KG1 (cell line): Measurements from ENCODE around the gene EVPL.
"Not testable (repeated sequence)": the region's sequence is repeated elsewhere in the genome, so short reads cannot be mapped to it uniquely, and the experiment has no call there.

Experiments used
- DNase-seq: peaks from one replicate; lab custom pipeline; 2025; lab: John Stamatoyannopoulos, UW

EVPL gene

DNA sequence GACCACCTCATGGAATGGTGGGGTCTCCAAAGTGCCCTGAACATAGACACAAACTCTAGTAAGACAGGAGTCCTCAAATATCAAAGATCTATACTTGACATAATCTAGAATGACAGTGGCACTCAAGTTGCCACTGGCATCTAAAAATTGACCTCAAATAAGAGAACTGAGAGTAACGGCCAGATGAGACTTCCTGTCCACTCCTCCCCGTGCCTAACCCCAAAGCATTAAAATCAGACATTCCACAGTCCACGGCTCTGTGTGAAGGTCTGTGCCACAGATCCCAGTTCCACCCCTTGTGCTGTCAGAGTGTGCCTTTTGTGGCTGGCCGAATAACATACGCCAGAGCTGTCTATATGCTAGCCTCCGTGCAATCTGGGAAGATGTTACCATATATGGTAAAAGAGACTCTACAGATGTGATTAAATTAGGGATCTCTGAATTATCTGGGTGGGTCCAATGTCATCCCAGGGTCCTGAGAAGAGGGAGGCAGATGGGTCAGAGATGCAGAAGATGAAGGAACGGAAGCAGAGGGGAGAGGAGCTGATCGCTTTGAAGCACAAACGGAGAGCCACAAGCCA, 21.0 kb upstream of the EVPL start:
- DNase-seq, result no peak

DNA sequence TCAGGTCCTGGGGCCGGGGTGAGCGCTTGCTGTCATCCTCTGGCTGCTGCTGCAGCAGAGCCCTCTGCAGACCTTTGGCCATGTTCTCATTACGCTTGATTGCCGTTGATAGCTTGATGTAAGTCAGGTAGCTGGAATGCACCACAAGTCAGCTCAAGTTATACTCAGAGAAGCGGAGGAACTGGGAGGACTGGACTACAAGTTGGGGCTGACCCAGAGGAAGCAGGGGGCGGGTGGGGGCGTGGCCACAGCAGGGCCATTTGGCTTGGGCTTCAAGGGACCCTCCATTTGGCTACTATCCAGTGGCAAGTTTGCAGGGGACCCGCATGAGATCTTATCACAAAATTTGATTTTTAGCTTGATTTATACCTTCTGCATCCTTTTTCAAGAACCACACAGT, 19.0 kb upstream of the EVPL start:
- no peak for DNase-seq

DNA sequence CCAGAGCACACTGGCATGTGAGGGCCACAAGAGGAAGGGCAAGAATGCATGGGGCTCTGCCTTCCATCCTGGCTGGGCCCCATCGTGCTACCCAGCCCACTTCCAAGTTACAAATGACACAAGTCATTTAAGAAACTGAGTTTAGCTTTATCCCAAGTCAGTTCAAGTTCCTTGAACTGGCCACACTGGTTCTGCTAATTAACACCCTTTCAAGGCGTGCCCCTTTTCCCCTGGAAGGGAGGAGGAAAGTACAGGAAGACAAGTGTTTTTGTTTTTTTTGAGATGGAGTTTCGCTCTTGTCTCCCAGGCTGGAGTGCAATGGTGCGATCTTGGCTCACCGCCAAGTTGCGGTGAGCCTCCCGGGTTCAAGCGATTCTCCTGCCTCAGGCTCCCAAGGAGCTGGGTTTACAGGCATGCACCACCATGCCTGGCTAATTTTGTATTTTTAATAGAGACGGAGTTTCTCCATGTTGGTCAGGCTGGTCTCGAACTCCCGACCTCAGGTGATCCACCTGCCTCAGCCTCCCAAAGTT, 17.4 kb upstream of the EVPL start:
- DNase-seq, result not testable (repeated sequence)

DNA sequence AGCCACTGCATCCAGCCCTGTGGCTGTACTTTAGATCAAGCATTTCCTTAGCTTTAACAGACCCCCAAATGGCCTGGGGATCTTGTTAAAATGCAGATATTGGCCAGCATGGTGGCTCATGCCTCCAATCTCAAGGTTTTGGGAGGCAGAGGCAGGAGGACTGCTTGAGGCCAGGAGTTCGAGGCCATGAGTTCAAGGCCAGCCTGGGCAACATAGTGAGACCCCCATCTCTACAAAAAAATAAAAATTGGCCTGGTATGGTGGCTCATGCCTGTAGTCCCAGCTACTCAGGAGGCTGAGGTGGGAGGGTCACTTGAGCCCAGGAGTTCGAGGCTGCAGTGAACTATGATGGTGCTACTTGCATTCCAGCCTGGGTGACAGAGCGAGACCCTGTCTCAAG, 15.8 kb upstream of the EVPL start:
- not testable (repeated sequence) for DNase-seq

DNA sequence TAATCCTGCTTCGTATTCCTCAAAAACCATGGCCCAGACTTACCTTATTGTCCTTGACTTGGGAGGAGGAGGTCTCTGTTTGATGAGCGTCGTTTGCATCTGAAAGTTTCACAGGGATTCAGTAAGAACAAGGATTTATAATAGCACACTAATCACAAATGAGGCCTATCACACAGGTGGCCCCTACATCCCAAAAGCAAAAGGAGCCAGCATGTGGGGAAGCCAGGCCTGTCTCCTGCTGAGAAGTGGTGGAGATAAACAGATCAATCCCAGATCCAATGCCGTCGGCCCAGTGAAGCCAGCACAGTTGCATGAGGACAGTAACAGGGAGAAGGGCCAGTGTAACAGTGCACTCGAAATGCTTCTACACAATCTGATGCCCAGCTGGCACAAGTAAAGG, 13.3 kb upstream of the EVPL start:
- DNase-seq, result no peak

DNA sequence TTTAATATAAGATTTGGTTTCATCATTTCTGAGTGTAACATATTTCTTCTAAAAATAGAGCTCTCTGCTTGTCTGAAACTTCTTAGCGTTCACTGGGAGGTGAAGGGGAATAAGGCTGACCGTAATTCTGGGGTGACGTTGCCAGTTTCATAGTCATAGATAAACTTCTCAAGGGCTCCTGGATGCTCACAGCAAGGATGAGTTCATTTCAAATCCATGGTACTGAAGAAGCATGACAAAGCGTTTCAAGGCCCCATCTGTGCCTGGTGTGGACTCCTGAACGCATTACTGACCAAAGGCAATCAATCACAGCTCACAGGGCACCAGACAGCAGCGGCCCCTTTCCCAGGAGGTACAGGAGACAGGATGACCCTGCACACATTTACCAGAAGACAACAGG, 12.0 kb upstream of the EVPL start:
- DNase-seq, result no peak

DNA sequence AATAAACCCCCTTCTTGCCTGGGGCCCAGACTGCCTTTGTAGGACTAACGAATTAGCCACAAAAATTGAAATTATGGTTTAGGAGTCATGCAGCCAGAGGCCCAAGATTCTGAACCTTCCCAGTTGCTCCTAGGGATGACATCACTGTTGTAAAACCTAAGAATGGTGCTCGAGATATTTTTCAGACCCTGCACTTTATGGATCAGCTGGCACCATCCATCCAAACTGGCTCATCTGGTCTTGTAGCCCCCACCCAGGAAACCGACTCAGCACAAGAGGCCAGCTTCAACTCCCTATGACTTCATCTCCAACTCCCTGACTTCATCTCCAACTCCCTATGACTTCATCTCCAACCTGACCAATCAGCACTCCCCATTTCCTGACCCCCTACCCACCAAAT, 10.9 kb upstream of the EVPL start:
- no peak for DNase-seq

DNA sequence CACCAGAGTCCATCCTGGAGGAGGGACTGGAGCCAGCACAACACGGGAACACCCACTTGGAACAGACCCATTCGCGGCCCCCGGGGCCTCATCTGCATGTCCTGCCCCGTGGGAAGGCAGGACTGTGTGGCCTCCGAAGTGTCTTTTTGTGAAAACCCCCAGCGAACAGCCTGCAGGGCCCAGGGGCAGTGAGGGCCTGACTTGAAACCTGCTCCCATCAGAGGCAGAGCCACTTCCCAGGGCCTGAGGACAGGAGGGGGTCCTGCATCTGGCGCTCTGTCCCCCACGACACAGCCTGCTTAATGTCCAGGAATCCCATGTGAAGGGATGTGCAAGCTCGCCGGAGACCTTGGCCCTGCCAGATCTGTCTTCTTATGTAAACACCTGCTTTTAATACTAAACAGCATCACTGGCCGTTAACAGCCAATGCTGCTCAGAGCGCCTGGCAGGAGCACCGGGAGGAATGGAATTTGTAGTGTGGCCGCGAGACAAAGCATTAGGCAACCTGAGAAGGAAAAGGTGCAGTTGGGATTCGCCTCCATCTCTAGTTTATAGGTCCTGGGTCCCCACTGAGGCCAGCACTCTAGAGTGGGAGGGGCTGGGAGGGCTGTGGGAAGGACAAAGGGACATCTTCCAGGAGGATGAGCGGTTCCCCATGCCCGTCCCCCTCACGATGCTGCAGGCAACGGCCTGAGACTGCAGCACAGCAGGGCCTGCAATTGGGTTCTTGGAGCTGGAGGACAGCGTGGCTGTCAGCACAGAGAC, 9.6 kb upstream of the EVPL start:
- no peak for DNase-seq

DNA sequence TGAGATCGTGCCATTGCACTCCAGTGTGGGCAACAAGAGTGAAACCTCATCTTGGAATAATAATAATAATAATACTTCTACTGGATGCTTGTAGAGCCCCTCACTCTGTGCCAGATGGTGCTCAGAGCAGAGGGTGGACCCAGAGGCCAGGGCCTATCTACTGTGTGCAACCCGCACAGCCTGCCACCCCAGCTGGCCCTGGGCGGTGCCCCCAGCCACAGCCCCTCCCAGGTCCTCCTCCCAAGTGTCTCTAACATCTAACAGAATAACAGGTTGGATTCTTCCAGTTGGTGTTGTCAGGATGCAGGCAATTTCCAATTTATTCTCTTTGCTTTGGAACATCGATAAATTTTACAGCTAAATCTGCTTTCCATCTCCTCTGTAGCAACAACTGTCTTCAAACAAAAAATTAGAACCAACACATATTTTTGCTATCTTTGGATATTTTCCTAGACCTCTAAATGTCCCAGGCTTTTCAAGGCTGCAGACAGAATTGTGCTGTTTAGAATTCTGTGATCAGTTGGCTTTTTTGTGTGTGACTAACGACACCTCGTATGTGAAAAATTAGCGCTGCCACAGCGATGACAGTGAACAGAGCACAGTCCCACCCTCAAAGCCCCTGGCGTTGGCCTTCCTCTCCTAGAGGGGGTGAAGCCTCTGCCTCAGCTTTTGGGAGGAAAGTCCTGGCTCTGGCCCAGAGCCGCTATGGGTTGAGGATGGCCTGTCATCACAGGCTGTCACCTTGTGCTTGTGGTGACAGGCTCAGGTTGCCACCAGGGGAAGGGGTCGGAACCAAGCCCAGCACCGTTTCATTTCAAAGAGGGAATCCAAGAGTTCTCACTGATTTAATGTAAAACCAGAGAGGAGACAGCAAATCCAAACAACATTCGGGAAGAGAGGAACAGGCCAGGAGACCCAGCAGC, 7.6 kb upstream of the EVPL start:
- DNase-seq, result no peak

DNA sequence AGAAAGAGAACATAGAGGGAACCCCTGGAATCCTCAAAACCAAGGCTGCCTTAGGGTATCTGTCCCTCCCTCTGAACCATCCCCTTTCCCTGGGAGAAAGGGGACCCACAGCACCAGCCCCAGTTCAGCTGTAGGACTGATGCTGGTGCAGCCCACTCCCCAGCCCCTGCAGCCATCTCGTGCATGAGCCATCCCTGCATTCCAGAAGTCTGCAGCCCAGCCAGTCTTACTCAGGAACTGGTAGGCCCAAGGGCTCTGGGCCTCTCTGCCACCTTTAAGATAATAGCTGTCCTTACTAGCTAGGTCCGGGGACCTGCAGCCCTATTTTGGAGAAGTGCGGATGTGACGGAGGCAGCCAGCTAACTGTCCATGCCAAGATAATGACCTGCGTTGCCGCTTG, 6.0 kb upstream of the EVPL start:
- DNase-seq, result no peak

DNA sequence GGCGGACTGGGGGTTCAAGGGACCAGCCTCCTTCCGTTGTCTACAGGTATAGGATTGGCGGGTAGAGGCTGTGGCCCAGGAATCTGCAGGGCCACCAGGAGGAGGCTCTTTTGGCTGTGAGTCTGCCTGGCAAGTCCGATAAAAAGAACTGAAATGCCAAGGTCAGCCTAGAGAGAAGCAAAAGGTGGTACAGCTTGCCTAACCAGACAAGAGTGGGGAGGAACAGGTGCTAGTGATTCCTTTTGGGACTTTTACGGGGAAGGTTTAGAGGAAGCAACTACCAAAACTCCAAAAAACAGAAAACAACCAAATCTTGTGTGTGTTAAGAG, 5.6 kb upstream of the EVPL start:
- DNase-seq, result no peak

DNA sequence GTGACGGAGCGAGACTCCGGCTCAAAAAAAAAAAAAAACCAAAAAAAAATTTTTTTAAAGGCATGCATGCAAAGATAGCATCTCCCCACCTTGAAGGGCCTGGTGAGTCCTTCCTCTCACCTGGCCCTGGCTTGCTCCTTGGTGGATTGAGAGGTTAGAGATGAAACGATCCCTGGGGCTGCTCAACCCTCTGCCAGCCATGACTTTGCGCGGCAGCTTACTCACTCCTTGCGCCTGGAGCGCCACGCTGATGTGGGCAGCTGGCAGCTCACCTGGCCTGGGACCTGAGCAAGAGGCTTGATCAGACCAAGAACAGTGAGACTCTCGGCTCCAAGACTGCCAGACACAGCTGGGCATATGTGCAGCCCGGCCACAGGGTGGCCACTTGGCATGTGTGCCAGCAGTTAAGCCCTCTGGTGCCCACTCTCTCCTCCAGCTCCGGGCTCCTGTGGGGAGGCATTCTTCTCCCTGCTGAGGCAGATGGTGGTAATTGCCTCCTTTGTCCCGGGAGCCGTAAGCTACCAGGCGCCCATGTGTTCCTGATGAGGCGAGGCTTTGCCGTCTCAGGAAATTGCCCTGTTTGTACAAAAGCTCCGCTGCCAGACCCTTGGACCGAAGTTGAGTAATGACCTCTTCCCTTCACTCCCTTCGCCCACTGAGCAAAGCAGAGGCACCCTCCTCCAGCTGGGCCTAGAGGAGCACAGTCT, 5.1 kb upstream of the EVPL start:
- DNase-seq, result no peak

DNA sequence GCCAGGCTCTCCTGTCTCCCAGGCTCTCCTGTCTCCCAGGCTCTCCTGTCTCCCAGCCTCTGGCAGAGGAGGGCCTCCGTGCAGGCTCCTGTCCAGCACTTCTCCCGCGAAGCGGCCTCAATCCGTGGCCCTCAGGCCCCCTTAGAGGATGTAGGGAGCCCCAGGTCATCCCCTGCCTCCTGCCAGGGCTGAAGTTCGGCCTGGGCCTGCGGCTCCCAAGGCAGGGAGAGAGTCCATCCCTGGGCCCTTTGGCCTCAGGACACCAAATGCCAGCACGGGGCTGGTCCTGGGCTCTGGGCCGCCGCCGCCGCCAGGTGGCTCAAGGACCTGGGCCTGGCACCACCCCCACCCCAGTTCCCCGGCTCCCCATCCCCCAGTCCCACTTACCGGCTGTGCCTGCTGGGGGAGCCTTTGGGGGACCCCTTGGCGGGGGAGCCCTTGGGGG, 370 bp downstream of the EVPL start:
- DNase-seq, result no peak

DNA sequence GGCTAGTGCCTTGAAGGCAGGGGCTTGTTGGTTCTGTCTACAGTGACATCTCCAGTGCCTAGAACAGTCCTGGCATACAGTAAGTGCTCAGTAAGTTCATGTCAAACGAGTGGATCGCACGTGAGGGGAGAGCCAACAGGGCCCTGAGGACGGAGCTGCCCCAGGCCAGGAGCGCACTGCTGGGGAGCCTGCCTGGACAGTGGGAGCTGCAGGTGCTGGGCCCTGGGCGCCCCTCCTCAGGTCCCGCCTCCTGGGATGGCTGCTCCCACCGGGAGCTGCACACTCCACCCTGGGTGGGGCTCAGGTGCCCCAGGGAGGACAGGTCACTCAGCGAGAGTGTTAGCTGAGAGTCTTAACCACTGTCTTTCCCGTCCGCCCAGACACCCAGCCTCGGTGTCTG, 1.8 kb downstream of the EVPL start:
- no peak for DNase-seq

DNA sequence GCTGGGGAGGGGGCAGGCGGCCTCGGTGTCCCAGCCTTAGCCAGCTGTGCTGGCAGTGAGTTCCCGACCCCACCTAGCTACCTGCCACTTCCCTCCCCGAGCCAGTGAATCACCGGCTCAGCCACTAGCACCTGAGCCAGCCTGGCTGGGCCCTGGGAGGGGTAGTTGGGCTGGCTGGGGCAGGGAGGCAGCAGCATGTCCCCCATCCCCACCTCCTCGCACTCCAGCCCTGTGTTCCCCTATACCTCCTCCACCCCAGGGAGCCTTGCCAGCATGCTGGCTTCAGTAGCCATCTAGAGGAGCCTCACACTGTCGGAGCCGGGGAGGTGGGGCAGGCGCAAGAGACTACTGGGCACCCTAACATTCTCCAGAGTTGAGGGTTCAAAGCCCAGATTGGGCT, 2.8 kb downstream of the EVPL start:
- DNase-seq, result no peak

DNA sequence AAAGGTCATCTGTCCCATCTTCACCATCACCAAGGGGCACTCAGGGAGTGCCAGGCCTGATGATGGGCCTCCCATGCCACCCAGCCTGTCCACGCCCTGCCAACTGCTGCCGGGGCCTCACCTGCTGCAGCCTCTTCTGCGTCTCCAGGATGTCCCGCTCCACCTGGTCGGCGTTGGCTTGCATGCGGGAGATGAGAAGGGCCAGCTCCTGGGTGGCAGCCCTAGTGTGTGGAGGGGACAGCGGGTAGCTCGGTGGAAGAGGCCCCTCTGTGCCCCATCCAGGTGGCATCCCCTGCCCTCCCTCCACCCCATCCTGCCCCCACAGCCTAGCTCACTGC, 3.2 kb downstream of the EVPL start:
- DNase-seq, result no peak

DNA sequence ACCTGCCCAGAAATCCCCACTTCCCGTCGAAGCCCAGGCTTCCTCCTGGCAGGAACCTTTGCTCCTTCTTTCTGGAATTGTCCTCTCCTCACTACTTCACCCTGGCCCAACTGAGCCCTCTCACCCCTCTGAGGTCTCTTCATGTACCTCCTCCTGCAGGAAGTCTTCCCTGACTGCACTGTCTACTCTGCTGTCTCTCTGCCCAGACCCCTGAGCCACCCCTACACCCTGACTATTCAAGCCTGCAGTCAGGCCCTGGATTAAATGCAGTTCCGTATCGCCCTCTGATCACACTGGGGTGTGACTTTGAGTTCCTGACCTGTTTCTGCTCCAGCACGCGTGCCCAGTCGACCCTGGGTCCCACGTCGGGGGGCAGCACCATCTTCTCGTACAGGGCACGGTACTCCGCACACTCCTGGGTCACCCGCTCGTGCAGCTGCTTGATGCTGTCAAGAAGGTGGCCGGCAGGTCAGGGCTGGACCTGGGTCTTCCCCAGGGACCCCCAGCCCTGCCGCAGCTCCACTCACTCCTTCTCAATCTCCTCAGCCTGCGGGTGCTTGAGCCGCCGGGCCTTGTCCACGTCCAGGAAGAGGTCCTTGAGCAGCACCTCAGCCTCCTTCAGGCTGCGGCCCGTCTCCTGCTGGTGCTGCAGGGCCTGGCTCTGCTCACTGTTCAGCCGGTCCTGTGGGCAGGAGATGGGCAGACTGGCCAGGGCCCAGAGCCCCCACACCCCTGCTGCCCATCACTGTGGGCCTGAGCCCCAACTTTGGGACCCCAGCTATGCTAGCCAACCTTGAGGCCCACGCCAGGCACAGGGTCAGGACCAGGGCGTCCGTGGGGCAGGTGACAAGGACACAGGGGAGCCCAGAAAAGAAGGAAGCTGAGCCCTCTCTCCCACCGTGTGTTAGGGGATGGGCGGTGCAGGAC, 3.9 kb downstream of the EVPL start:
- no peak for DNase-seq

DNA sequence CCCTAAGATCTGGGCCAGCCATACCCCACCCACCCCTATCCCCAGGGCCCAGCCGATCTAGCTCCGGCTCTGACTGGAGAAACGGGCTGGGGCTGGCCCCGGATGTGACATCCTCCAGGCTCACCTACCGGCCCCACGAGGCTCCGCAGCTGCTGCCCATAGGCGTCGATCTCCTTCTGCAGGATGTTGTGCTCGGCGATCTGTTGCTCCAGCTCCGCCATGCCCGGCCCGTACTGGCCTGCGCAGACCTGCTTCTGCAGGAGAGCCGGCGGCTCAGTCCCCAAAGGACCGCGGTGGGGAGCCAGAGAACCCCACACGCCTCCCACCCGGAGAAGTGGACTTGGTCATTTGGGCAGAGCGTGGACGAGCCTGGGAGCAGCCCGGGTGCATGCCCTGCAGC, 4.8 kb downstream of the EVPL start:
- no peak for DNase-seq

DNA sequence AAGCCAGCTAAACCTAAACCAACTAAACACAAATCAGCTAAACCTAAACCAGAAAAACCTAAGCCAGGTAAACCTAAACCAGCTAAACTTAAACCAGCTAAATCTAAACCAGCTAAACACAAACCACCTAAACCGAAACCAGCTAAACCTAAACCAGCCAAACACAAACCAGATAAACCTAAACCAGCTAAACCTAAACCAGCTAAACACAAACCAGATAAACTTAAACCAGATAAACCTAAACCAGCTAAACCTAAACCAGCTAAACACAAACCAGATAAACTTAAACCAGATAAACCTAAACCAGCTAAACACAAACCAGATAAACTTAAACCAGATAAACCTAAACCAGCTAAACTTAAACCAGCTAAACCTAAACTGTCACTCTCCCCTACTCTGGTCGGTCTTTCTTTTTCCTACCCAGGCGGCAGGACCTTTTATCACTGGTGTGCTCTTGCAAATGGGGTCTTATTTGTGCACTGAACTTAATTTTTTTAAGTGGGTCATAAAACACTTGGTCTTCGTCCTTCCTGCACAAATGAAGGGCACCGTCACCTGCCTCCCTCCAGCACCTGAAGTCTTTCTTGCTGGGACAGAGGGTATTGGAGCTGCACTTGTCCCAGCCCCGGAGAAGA, 7.2 kb downstream of the EVPL start:
- no peak for DNase-seq

DNA sequence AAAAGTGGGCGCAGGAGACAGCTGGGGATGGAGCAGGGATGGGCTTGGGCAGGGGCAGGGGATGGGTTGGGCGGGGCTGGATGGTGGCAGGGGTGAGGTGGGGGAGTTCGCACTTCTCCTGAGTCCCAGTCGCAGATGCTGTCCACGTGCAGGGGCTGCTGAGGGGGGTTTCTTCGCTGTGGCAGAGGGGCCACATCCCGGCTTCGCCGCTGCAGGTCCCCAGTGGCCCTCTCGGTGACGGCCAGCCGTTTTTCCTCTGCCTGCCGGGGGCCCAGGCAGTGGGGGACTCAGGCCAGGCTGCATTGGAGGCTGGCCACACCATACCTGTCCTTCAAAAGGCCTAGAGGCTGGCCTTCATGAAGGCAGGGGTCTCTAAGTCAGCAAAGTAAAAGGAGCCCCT, 8.3 kb downstream of the EVPL start:
- DNase-seq, result no peak

DNA sequence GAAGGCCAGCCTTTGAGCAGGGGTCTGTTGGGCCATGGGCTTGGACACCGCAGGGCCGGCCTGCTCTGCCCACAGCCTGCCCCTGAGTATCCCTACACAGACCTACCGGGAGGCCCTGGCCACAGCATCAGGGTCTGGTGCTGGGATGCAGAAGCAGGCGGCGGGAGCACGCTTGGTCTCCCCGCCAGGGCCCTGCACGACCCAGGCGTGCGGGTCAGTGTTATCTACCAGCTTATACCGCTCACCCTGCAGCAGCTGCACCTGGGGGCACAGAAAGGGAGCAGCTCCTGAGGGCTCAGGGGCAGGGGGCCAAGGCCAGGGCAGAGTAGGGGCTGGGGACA, 8.8 kb downstream of the EVPL start:
- no peak for DNase-seq
